ENCODE measurements around the gene KRTAP5-9. TPM values are rescaled to one million over a fixed set of nuclear protein-coding genes. Genes with fewer than 3 reads are reported as not detected.
"Not testable (repeated sequence)": the region's sequence is repeated elsewhere in the genome, so short reads cannot be mapped to it uniquely, and the experiment has no call there.

The KRTAP5-9 gene
- total RNA-seq, 1 donor from 2014 or later, result 0.53 TPM

DNA sequence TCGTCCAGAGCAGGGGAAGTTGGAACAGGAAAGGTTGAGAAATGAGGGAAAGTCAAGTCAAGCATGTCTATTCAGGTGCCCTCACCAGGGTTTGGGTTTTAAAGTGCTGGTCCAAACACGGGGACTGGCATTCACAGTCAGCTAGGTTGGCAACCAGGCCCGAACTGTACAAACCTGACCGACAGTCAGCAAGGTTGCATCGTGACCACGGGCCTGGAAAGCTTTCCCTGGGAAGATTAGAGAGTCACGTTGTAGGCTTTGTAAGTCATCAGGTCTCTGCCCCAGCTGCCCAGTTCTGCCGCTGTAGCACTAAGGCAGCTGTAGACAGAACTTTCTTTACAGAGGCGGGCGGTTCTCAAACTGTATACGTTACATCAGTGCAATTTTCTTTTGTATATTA is 24.6 kb downstream of the KRTAP5-9 start:
- Mint-ChIP-seq H3K9me3 (no peaks in the 10 kb centered on the region), H3K27me3 (peaks cover 13% of the 10 kb centered on the region), H3K4me1 (no peaks in the 10 kb centered on the region), H3K27ac (no peak overlapping the region), H3K36me3 (ENCODE audit: low read depth) (no peaks in the 10 kb centered on the region), H3K4me3 (no peak overlapping the region)
- CTCF ChIA-PET, result no interaction called here
- ATAC-seq (ENCODE audit: low read depth) (no peak), DNase-seq (no peak)
- POLR2A ChIA-PET, result no interaction called here
- TF ChIP-seq, protein P1, sequence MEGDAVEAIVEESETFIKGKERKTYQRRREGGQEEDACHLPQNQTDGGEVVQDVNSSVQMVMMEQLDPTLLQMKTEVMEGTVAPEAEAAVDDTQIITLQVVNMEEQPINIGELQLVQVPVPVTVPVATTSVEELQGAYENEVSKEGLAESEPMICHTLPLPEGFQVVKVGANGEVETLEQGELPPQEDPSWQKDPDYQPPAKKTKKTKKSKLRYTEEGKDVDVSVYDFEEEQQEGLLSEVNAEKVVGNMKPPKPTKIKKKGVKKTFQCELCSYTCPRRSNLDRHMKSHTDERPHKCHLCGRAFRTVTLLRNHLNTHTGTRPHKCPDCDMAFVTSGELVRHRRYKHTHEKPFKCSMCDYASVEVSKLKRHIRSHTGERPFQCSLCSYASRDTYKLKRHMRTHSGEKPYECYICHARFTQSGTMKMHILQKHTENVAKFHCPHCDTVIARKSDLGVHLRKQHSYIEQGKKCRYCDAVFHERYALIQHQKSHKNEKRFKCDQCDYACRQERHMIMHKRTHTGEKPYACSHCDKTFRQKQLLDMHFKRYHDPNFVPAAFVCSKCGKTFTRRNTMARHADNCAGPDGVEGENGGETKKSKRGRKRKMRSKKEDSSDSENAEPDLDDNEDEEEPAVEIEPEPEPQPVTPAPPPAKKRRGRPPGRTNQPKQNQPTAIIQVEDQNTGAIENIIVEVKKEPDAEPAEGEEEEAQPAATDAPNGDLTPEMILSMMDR (IDR thresholded peaks at IDR 0.05), result no peak
- intact Hi-C loops (cut with micrococcal nuclease), result no loop called here

DNA sequence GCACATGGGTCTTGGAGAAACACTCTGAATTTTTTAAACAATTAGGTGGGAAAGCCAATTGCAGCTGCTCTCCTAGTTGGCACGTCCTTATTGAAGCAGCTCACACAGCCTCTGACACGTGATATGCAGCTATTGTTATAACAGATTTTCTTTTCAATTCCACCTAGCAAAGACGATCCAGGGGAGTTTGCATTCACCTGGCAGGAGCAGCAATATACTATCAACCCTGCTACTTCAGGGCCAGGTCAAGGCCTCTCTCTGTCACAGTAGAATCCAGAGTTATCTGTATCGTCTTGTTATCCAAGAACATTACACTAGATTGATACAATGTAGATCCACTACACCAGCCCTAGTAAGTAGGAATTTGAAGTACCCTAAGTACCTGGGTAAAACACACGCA is 26.2 kb downstream of the KRTAP5-9 start:
- DNase-seq (no peak), ATAC-seq (ENCODE audit: low read depth) (no peak)
- TF ChIP-seq, protein P1 (IDR thresholded peaks at IDR 0.05), result no peak
- Mint-ChIP-seq H3K4me1 (no peaks in the 10 kb centered on the region), H3K4me3 (no peak overlapping the region), H3K9me3 (no peaks in the 10 kb centered on the region), H3K36me3 (ENCODE audit: low read depth) (no peaks in the 10 kb centered on the region), H3K27me3 (peaks cover 15% of the 10 kb centered on the region), H3K27ac (no peak overlapping the region)
- POLR2A ChIA-PET, result no interaction called here
- CTCF ChIA-PET, result interaction anchor here (0.6 kb wide), 1 partner anchor 125 kb away, joined by 4 read pairs; no protein-coding TSS in a partner anchor
- intact Hi-C loops (cut with micrococcal nuclease), result no loop called here

DNA sequence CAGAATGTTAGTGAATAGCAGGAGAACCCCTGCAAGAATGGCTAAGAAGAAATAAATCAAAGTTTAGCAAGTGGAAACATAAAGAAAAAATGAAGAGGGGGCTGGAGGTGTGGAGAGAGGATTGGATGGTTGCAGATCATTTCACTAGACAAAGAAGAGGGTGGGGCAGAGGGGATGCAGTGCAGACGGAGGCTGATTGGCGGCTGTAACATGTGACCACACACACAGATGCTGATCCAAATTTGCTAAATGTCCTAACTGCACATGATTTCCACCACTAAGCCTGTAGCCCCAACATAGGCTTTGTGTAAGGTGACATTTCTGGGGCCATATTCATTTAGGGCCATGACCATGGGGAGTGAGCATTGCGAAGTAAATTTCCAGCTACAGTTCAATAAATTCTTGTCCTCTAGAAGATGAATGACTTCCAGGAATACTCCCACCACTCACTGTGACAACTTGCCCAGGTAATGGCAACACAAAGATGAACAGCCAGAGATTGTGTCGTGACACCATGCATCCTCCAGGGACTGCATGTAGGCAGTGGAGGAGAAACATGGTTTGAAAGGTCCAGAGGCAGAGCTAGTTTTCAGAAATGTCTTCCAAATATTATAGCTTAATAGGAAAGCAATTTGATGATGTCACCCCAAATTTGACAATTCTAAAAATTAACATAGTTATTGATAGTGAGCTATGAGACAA is 27.7 kb downstream of the KRTAP5-9 start:
- Mint-ChIP-seq H3K27ac (no peak overlapping the region), H3K9me3 (no peaks in the 10 kb centered on the region), H3K4me1 (peaks cover 2% of the 10 kb centered on the region), H3K4me3 (no peak overlapping the region), H3K36me3 (ENCODE audit: low read depth) (no peaks in the 10 kb centered on the region), H3K27me3 (peaks cover 15% of the 10 kb centered on the region)
- ChIA-PET POLR2A (no interaction called here), CTCF (no interaction called here)
- ATAC-seq (ENCODE audit: low read depth) (no peak), DNase-seq (no peak)
- TF ChIP-seq, protein P1 (IDR thresholded peaks at IDR 0.05), result no peak
- intact Hi-C loops (cut with micrococcal nuclease), result no loop called here

DNA sequence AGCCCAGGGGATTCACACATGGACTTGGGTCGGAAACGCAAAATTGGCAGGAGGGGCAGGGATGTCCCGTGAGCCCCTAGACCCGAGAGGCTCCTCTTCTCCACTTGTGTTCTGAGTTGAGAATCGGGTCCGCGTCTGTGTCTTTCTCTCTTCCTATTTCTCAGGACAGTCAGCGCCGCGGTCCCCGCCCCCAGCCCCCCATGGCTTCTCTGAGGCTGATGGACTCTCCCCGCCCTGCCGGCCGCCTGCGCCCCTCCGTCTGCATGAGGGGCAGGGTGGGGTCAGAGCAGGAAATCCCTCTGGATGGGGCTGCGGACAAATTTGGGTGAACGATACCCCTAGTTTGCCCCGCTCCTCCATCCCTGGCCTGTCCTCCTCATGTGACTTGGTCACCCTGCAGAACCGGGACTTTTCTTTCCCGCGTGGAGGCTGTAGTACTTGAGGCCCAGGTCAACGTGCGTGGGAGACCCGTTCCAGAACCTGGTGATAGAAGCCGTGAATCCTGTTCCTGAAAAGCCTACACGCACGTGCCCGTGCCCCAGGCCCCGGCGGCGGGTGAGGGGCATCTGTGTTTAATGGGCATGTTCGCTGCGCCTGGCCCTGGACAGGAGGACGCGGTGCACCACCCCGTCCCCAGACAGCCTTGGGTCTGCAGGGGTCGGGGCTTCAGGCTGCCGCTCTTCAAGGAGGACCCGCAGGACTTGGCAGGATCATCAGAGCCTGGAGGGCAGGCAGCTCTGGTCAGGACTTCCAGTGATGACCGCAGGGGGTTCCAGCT is 28.7 kb downstream of the KRTAP5-9 start:
- DNase-seq; H3K4me1 Mint-ChIP-seq; intact Hi-C loops (cut with micrococcal nuclease); H3K36me3 Mint-ChIP-seq (ENCODE audit: low read depth); H3K27ac Mint-ChIP-seq; H3K4me3 Mint-ChIP-seq; H3K9me3 Mint-ChIP-seq; POLR2A ChIA-PET; ATAC-seq (ENCODE audit: low read depth); CTCF ChIA-PET: not testable (repeated sequence)
- H3K27me3 Mint-ChIP-seq, result peaks cover 16% of the 10 kb centered on the region

DNA sequence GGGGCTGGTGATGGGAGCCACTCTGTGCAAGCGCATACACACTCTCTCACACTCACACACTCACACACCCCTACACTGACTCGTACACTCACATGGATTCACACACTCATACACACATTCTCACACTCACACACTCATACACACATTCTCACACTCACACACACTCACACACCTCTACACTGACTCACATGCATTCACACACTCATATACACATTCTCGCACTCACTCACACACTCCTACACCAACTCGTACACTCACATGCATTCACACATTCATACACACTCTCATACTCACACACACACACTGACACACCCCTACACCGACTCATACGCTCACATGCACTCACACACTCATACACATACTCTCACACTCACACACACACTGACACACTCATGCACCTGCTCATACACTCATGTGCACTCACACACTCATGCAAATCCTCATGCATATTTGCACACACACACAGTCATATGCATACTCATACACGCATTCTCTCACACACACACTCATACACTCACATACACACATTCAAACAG is 29.3 kb downstream of the KRTAP5-9 start:
- ChIA-PET CTCF (no interaction called here), POLR2A (no interaction called here)
- Mint-ChIP-seq H3K4me3 (no peak overlapping the region), H3K27me3 (peaks cover 15% of the 10 kb centered on the region), H3K27ac (no peak overlapping the region), H3K4me1 (peaks cover 2% of the 10 kb centered on the region), H3K9me3 (no peaks in the 10 kb centered on the region), H3K36me3 (ENCODE audit: low read depth) (no peaks in the 10 kb centered on the region)
- no peak for DNase-seq
- ATAC-seq (ENCODE audit: low read depth), result no peak
- TF ChIP-seq, protein P1 (IDR thresholded peaks at IDR 0.05), result no peak
- intact Hi-C loops (cut with micrococcal nuclease), result no loop called here

DNA sequence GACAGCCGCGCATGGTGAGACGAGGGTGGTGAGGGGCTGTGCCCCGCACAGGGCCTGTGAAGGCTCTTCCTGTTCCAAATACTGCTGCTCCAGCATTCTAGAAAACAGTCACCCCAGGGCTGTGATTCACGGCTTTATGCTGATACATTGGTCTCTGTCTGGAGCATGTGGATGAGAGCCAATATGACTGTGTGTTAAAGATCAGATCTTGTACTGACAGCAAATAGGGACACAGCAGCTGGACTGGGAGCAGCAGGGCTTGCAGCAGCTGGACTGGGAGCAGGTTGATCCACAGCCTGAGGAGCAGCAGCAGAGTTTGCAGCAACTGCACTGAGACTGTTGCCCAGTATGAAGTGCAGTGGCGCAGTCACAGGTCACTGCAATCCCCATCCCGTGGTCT is 31.3 kb downstream of the KRTAP5-9 start:
- DNase-seq; CTCF ChIA-PET; H3K9me3 Mint-ChIP-seq; H3K4me1 Mint-ChIP-seq; H3K36me3 Mint-ChIP-seq (ENCODE audit: low read depth); ATAC-seq (ENCODE audit: low read depth); intact Hi-C loops (cut with micrococcal nuclease); H3K27ac Mint-ChIP-seq; POLR2A ChIA-PET; H3K4me3 Mint-ChIP-seq: not testable (repeated sequence)
- peaks cover 11% of the 10 kb centered on the region for H3K27me3 Mint-ChIP-seq
